HG02623 (cell line): ENCODE data around the gene PDSS1.
A peak's percentile ranks its signal among the peaks of the same experiment; 100 is the strongest.
"Not testable (repeated sequence)": the region's sequence is repeated elsewhere in the genome, so short reads cannot be mapped to it uniquely, and the experiment has no call there.

Source experiments
- ATAC-seq: cut with Tn5 transposase; IDR thresholded peaks from one replicate; pipeline ENCODE4 v1.9.1; 2021; ENCODE audit warnings: moderate library complexity; ENCODE audit not compliant: unreplicated experiment

The PDSS1 gene, protein sequence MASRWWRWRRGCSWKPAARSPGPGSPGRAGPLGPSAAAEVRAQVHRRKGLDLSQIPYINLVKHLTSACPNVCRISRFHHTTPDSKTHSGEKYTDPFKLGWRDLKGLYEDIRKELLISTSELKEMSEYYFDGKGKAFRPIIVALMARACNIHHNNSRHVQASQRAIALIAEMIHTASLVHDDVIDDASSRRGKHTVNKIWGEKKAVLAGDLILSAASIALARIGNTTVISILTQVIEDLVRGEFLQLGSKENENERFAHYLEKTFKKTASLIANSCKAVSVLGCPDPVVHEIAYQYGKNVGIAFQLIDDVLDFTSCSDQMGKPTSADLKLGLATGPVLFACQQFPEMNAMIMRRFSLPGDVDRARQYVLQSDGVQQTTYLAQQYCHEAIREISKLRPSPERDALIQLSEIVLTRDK

DNA sequence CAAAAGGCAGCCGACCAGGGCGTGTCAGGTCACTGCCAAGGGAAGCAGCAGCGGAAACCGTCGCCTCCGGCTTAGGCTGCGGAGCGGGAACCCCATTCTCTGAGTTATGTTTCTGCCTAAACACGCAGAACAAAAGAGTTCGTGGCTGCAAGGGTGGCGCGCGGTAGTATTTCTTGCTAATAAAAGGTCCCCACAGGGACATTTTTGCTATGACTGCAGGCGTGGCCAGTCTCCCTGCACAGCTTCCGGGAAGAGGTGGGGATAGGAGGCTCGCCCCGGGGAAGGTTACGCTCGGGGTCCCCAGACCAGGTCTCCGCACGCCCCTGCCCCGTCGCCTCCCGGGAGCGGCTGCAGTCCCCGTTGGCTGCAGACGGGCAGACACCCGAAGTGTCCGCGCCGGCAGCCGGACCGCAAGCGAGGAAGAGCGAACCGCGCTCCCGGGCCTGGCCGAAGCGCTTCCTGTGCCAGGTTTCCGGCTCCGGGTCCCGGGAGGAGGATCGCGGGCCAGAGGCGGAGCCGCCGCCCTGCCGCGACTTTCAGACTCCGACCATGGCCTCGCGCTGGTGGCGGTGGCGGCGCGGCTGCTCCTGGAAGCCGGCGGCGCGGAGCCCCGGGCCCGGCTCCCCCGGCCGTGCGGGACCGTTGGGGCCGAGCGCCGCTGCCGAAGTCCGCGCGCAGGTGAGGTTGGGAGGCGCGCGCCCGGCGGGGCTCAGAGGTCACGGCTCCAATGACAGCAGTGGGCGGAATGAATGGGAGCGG lies at the start of gene PDSS1:
TSS of gene PDSS1 (plus strand) at position 539 of the 759 bp plus-strand sequence. CDS start at position 550, 11 bp downstream.
- peak; percentile 88 for ATAC-seq

DNA sequence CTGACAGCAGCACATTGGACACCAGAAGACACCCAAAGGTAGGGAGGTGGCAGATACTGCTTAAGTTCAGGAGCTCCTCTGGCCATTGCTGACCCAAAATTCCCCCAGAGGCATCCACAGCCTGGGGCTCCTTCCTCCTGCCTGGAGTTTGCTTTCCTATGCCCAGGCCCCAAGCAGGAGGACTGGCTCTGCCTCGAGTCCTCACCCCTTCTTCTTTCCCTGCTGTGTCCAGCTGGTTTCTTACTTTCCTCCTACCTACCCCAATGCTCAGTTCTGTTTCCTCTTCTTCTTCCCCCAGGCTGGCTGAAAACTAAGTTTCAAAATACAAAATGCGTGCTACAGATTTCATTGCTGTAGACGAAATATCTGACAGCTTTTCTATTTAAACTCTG lies 49.3 kb upstream of the PDSS1 start:
- ATAC-seq, result not testable (repeated sequence)

DNA sequence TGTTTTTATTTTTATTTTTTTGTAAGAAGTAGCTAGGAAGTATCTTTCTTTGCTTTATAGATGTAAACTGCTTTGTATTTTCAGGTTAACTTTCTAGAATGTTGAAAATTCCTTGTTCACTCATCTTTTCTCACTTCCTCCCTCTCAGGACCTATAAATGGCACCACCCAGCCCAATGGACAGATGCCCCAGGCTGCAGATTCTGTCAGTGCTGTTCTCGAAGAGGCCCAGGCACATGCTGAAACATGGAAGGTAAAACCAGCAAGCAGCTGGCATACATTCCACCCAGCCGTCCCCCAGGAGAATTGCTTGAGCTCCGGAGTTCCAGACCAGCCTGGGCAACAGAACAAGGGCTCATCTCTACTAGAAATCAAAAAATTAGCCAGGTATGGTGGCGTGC lies 47.1 kb upstream of the PDSS1 start:
- ATAC-seq, result no peak

DNA sequence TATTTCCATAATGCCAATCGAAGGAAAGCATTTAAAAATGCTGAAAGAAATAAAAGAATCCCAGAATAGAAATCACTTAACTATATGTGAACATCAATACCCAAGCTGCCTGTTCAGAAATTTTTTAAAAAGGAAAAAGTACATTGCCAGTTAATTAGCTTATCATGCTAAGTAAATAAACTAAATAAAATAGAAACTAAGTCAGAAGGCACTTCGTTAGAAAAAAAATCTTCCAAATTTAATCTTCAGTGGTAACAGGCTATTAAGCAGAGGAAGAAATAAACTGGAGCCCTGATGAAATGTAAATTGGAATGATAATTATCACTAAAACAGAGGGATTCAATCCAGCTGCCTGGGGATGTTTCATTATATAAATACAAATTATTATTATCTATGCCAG lies 46.0 kb upstream of the PDSS1 start:
- ATAC-seq, result not testable (repeated sequence)

DNA sequence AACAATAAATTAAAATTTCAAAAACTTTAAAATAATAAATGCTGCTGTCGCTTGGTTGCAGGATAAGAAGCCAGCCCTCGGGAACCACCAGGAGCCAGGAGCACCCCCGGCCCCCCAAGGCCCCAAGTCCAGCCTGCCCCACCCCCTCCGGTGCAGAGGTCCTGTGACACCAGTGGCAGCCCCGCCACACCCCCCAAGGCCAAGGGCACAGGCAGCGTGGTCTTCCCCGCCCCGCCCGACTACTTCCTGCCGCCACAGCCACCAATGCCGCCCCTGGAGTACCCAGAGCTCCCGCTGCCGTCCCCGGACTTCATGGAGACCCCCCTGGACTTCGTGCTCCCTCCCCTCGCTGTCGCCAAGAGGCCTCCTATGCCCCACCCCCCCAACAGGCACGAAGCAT lies 44.5 kb upstream of the PDSS1 start:
- no peak for ATAC-seq

DNA sequence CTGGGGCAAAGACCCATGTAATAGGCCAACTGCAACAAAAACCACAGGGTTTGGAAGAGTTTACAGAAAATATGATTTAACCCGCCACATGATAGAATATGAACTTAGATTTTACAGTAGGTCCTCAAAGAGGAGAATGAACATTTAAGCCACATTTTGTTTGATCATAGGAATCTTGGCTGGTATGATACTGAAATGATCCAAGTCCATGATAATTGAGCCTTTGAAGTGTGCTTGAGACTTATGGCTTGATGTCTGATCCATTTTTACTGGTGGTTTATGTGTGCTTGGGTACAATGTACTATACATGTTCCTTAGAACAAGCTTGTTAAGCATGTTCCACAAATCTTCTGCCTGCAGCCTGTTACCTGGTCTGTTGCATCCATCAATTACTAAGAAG lies 41.8 kb upstream of the PDSS1 start:
- ATAC-seq, result no peak

DNA sequence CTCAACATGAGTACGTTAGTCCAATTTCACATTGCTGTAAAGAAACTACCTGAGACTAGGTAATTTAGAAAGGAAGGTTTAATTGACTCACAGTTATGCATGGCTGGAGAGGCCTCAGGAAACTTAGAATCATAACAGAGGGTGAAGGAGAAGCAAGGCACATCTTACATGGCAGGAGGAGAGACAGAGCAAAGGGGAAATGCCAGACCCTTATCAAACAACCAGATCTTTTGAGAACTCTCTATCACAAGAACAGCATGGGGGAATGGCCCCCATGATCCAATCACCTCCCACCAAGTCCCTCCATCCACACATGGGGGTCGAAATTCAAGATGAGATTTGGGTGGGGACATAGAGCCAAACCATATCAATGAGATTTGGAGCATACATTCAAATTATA lies 34.6 kb upstream of the PDSS1 start:
- no peak for ATAC-seq

DNA sequence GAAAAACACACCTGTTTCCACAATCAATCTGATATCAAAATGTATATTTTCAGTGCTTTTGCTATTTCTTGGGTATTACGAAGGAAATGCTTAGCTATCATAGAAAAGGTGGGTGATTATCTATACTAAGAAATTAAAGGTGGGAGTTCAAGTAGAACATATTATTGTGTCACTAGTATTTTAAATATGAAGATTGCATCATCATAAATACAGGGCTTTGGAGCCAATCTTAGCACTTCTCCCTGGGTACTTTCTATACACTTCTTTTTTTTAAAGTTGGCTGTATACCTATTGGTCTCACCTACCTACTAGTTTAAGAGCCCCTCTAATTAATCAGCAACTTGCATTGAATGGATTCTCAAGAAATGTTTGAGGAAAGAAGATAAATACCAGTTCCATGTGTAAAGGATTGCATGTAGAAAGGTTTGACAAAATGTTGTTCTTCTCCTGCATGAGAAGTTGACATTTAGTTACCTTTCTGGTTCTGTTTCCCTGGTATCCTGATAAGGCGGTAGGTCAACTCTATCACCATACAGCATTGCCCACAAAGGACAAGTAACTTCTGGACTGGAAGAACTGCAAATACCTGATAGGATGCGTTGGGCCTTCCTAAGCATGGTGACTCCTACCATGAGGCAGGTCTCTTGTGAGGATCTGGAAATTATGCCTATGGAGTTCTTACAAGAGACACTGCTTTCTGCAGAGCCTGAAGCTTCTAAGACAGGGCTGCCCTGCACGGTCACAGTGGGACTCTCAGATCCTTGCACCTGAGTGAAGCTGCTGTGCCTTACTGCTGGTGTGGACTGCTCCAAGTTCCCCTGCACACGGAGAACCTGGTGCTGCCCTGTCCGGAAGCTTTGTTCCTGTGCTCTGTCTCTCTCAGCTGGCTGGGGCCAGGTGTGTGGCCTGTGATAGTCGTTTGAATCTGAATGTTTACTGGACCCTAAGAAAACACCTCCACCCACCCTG lies 32.1 kb upstream of the PDSS1 start:
- ATAC-seq, result no peak

DNA sequence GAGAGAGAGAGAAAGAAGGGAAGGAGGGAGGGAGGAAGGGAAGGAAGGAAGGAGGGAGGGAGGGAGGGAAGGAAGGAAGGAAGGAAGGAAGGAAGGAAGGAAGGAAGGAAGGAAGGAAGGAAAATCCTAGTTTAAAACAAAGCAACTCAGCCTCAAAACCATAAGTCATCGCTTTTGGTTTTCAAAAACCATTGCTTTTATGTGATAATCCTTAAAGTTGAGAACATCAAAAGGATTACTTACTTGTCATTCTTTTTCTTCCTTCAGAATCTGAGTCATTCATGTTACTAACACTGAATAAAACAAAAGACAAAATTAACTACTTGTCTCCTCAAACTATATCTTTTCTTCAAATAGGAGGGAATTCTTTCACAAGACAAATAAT lies 21.6 kb upstream of the PDSS1 start:
- no peak for ATAC-seq

DNA sequence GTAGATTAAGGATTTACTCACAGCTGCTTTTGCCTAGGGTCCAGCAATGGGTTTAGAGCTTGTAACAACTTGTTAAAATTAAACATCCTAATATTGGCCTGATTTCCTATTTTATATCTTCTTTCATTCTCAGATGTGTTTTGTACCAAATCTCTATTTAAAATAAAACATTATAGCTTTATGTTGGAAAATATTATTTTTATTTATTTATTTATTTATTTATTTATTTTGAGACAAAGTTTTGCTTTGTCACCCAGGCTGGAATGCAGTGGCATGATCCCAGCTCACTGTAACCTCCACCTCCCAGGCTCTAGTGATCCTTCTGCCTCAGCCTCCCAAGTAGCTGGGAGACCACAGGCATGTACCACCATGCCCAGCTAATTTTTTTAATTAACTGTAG lies 17.9 kb upstream of the PDSS1 start:
- no peak for ATAC-seq

DNA sequence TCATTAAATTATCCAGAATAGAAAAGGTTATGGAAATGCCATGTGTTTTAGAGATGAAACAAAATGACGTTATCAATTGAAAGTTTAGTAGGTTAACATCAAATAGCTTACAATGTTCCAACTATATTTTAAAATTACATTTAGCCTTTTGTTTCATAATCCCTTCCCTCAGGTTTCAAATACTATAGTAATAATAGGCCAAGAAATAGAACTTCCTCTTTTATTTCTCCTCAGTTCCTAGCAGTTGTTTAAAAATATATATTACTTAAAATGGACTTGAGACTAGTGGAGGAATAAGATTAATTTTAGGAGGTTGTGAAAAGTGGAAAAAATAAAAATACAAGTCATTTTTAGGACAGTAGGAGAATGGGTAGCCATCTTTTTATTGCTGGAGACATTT lies 16.4 kb upstream of the PDSS1 start:
- no peak for ATAC-seq

DNA sequence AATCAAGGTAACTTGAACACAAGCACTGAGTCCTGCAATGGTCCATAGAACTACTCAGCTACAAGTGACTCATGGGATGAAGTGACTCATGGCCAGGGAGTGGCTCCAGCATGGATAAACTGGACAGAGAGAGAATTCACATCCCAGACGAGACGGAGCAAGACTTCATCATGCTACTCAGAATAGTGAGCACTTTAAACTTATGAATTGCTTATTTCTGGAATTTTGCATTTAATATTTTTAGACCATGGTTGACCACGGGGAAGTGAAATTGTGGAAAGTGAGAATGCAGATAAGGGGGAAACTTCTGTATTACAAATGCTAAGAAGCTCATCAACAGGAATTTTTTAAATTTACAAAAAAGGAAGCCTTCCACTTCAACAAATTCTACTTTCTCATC lies 15.5 kb upstream of the PDSS1 start:
- not testable (repeated sequence) for ATAC-seq

DNA sequence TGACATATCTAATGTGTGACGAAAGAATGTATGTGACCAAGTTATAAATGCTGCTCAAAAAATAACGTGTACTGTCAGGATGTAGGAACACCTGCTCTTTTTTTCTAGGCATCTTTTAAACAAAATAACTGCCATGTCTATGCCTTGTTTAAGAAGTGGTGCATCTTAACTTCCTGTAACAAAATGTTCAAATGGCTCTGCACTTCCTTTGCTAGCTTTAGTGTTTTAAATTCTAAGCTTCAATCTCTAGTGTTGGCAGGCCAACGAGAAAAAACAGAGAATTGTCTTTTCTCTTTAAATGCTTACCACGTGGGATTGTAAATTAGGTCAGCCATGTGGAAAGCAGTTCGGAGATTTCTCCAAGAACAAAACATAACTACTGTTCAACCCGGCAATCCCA lies 14.6 kb upstream of the PDSS1 start:
- ATAC-seq, result no peak

DNA sequence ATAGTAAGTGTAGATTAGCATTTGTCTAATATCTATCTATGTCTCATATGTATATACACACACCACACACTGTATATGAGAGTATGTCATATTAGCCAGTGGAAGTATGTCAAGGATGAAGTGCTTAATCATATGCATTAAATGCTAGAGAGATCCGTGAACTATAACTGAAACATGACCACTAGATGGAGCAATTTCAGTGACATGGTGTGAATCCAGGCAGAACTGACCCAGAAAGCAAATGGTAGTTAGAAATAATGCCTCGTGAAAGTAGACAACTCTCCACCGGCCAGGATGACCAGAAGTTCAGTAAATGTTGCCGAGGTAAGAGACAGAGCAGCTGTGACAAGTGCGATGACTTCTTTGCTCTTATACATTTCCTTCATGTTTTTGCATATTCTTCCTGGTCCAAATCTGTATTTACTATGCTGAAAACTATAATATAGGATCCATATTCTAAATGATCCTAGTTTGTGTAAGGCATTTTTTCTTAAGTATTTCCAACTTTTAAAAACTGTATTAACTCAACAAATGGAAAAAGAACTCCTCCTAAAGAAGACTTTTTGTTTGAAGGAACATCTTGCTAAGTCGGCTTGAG lies 12.7 kb upstream of the PDSS1 start:
- ATAC-seq, result peak; percentile 74

DNA sequence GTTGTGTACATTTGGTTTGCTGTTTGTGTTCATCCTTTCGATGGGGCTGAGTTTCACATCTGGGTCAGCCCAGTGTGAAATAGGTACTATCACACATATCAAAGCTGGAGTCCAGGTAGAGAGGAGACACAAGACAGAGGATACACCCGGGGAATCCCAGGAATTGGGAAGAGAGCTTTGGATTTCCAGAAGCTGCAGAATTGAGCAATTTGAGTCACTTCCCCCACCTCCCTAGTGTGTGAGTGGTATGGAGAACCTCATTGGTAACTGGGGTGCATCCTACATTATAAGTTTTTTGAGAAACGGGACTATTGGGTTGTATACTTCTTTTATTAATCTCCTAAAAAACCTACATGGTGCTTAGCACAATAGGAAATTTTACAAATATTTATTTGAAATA lies 12.1 kb upstream of the PDSS1 start:
- no peak for ATAC-seq

DNA sequence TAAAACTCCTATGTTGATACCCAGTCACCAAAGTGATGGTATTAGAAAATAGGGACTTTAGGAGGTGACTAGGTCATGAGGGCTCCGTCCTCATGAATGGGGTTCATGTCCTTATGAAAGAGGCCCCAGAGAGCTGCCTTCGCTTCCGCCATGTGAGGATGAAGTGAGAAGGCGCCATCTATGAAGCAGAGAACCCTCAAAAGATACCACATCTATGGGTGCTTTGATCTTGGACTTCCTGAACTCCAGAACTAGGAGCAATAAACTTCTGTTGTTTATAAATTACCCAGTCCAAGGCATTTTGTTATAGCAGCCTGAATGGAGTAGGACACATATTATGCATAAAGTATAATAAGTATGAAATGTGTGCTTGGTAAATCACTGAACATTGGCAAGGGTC lies 8.1 kb upstream of the PDSS1 start:
- no peak for ATAC-seq

DNA sequence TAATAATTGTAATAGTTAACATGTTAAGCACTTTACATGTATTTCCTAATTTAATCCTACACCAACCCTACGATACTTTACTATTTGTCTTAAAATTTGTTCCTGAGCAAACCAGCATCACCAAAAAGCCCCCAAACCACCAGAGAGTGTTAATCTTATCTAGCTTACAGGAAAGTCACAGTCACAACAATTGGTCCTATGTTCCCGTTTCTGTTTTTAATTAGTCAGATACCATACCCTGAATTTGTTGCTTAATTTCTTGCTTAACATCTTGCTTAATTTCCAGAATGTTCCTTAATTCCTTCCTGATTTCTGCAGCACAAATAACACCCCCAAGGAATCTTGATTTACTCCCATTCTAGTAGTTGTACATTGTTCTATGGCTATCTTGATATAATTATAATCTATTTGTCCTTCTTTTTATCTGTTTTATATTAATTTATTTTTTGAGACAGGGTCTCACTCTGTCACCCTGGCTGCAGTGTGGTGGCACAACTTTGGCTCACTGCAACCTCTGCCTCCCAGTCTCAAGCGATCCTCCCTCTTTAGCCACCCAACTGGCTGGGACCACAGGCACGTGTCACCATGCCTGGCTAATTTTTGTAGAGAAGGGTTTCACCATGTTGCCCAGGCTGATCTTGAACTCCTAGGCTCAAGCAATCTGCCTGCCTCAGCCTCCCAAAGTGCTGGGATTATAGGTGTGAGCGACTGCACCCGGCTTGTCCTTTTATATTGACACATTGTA lies 6.6 kb upstream of the PDSS1 start:
- no peak for ATAC-seq

DNA sequence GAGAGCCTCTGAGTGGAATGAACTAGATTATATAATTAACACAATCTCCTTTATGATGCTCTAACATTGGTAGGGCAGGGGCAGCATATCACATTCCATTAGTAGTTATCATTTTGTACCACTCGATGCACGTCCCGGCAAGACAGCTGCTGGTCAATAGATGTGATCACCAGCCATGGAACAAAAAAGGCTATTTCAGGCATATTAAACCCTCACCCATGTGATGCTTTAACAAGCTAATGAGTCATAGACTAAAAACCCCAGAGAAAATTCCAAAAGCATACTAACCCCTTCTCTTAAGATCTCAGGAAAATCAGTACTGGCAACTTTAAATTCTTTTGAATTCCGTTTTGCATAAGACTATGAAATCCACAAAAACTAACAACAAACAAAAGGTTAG lies 3.0 kb upstream of the PDSS1 start:
- not testable (repeated sequence) for ATAC-seq

DNA sequence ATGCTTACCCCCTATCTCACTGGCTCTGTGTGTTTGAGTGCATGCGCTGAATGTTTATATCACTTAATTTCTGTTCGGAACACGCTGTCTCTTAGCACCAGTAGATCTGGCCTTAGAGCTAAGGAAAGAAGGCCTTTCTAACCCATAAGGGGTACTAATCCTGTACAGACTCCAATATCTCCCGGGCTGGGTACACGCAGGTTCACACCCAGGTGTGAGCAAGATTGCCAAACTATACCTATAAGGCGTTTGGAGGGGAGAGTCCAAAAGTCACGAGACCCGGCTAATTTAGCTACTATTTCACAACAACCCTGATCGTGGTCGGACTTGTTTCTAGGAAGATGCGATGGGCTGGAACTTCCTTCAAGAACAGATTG lies 727 bp upstream of the PDSS1 start:
- ATAC-seq, result no peak

DNA sequence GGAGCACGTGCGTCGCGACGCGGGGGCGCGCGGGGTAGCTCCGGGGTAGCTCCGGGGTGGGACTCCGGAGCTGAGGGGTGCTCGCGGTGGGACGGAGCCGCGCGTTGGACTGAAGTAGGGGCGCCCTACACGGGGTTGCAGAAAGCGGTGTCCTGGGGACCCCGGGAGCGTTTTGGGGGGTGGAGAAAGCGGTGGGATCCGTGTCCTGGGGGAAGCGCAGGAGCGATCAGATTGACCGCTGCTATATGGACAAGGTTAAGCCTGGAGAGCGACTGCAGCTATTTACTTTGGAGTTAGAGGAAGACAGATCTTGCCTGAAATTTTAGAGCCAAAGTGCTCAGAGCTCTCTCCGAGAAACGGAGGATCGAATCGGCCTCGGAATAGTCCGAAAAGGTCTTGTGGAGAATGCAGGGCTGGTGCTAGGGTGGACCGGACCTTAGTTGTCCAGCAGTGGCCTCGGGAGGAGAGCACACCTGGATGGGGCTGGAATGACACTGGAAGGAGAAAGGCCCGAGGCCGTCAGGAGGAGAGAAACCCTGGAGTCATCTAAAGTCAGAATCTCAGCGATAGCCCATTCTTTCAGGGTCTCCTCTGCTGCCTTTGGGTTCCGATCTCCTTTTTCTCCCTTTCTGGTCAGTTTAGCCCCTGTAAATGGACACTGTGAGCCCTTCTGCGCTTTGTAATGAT lies 564 bp downstream of the PDSS1 start:
- ATAC-seq, result no peak
